Body of pancreas (tissue), 4 donors: Measurements from ENCODE around the gene ADGRD1. TPM values are rescaled to one million over a fixed set of nuclear protein-coding genes. Genes with fewer than 3 reads are reported as not detected.

Source experiments
- ATAC-seq: fragments of 150-250 bp; one replicate; pipeline ENCODE4 v1.9.1; 2016
- DNase-seq, 4 donors: peaks; one replicate each; pipeline ENCODE4 v3.0.0-alpha.2; 2019
- H3K27ac ChIP-seq, 4 donors: fragments of 200-600 bp; sonication (generic); 1 replicate in 3 of 4; 2 replicates in 1 of 4; pipeline versions ENCODE4 v1.5.1 to v1.6.1; 2016 to 2019; ENCODE audit warnings: mild to moderate bottlenecking in 1 of 4, mixed read lengths in 1 of 4, moderate library complexity in 1 of 4
- H3K27me3 ChIP-seq, 2 donors: fragments of 200-600 bp; sonication (generic); one replicate each; pipeline ENCODE4 v1.6.0; 2016; ENCODE audit warnings: mild to moderate bottlenecking in 1 of 2
- H3K36me3 ChIP-seq, 2 donors: fragments of 200-600 bp; sonication (generic); replicated peaks in 1 of 2; 2 replicates each; pipeline ENCODE4 v1.5.1; 2016; ENCODE audit warnings: low read depth in 2 of 2; ENCODE audit not compliant: insufficient read depth in 1 of 2
- H3K4me1 ChIP-seq: fragments of 200-600 bp; sonication (generic); one replicate; pipeline ENCODE4 v1.6.0; 2016
- H3K4me3 ChIP-seq, 2 donors: fragments of 200-600 bp; sonication (generic); 1 replicate in 1 of 2; 2 replicates in 1 of 2; pipeline ENCODE4 v1.5.1; 2016 to 2019
- H3K9me3 ChIP-seq, 3 donors: fragments of 200-600 bp; sonication (generic); 1 replicate in 2 of 3; 2 replicates in 1 of 3; pipeline ENCODE4 v1.5.1; 2016
- CTCF ChIP-seq, 7 experiments: fragments of 450-650 bp in 4 of 7; fragments of 200-600 bp in 3 of 7; sonication (generic) in 3 of 7; IDR thresholded peaks; one replicate each; pipeline ENCODE4 v1.5.1; 2016 to 2019; ENCODE audit warnings: antibody characterized with exemption in 7 of 7
- POLR2A ChIP-seq, 3 donors: fragments of 450-650 bp; IDR thresholded peaks; one replicate each; pipeline ENCODE4 v1.6.1; 2016; ENCODE audit warnings: antibody characterized with exemption in 3 of 3, mild to moderate bottlenecking in 2 of 3
- WGBS, 2 donors: methylation state at CpG; one replicate each; pipeline ENCODE4 v1.1.5; 2017; 5-methylcytosine and 5-hydroxymethylcytosine counted together
- intact Hi-C: fragments of 100-400 bp; cut with DNase I; formaldehyde crosslinking; loops from one replicate; pipeline ENCODE4 v1.15.1; 2023
- total RNA-seq, 2 donors: library from RNA; depleted of rRNA; stranded (reverse); fragments of >200 nt; gene quantifications; one replicate each; pipeline ENCODE4 v1.1.0, GENCODE V29; 2016

The ADGRD1 gene
- total RNA-seq, 2 donors from 2014 or later = 4.4 to 4.9 TPM

- Histone ChIP-seq H3K27me3 (no peaks in the 10 kb centered on the region), H3K27ac (no peak overlapping the region), H3K4me3 (no peak overlapping the region), H3K36me3 (no peaks in the 10 kb centered on the region), H3K9me3 (no peaks in the 10 kb centered on the region), H3K4me1 (no peaks in the 10 kb centered on the region)
- no peak for TF ChIP-seq CTCF (IDR thresholded peaks at IDR 0.05)
- TF ChIP-seq POLR2A (IDR thresholded peaks at IDR 0.05) = no peak
- WGBS, 2 donors = 85 to 86% methylated on average over 6 of the region's 7 CpGs
- ATAC-seq (no peak), DNase-seq (no peak)
- intact Hi-C loops = no loop called here
Measured at GRCh38 chr12:130975116-130975515, 21.4 kb downstream of the ADGRD1 start.

- Histone ChIP-seq H3K4me1 (no peaks in the 10 kb centered on the region), H3K27ac (no peak overlapping the region), H3K4me3 (no peak overlapping the region), H3K9me3 (no peaks in the 10 kb centered on the region), H3K27me3 (no peaks in the 10 kb centered on the region), H3K36me3 (no peaks in the 10 kb centered on the region)
- TF ChIP-seq CTCF (IDR thresholded peaks at IDR 0.05) = no peak
- TF ChIP-seq POLR2A (IDR thresholded peaks at IDR 0.05) = no peak
- no peak for ATAC-seq
- intact Hi-C loops = no loop called here
- 91 to 93% methylated on average over 15 of the region's 15 CpGs for WGBS, 2 donors
- DNase-seq = no peak
Measured at GRCh38 chr12:130976171-130976720, 22.5 kb downstream of the ADGRD1 start.

GRCh38 chr12:130977046-130977742, 23.5 kb downstream of the ADGRD1 start:
- Histone ChIP-seq H3K36me3 (no peaks in the 10 kb centered on the region), H3K27me3 (no peaks in the 10 kb centered on the region), H3K4me1 (no peaks in the 10 kb centered on the region), H3K4me3 (no peak overlapping the region), H3K9me3 (no peaks in the 10 kb centered on the region), H3K27ac (no peak overlapping the region)
- no peak for ATAC-seq
- no peak for DNase-seq
- TF ChIP-seq CTCF (IDR thresholded peaks at IDR 0.05) = no peak
- no peak for TF ChIP-seq POLR2A (IDR thresholded peaks at IDR 0.05)
- 84 to 91% methylated on average over 12 to 17 of the region's 17 CpGs for WGBS, 2 donors
- intact Hi-C loops = no loop called here

- no peak for ATAC-seq
- intact Hi-C loops = no loop called here
- no peak overlapping the region for H3K27ac ChIP-seq
- TF ChIP-seq CTCF (IDR thresholded peaks at IDR 0.05) (no peak), POLR2A (IDR thresholded peaks at IDR 0.05) (no peak)
- H3K27me3 ChIP-seq = no peaks in the 10 kb centered on the region
- 94 to 98% methylated on average over 10 of the region's 10 CpGs for WGBS, 2 donors
- H3K4me1 ChIP-seq = no peaks in the 10 kb centered on the region
- H3K36me3 ChIP-seq = no peaks in the 10 kb centered on the region
- no peaks in the 10 kb centered on the region for H3K9me3 ChIP-seq
- no peak for DNase-seq
- H3K4me3 ChIP-seq = no peak overlapping the region
Measured at GRCh38 chr12:130977743-130978095, 24.0 kb downstream of the ADGRD1 start.

- ATAC-seq (no peak), DNase-seq (no peak)
- H3K4me3 ChIP-seq = no peak overlapping the region
- no peaks in the 10 kb centered on the region for H3K9me3 ChIP-seq
- H3K36me3 ChIP-seq = no peaks in the 10 kb centered on the region
- intact Hi-C loops = no loop called here
- TF ChIP-seq POLR2A (IDR thresholded peaks at IDR 0.05) (no peak), CTCF (IDR thresholded peaks at IDR 0.05) (no peak)
- peaks cover 6% of the 10 kb centered on the region for H3K4me1 ChIP-seq
- 69 to 89% methylated on average over 12 of the region's 12 CpGs for WGBS, 2 donors
- no peak overlapping the region for H3K27ac ChIP-seq
- no peaks in the 10 kb centered on the region for H3K27me3 ChIP-seq
Measured at GRCh38 chr12:130978785-130979184, 25.1 kb downstream of the ADGRD1 start.
